GM20000 (cell line): ENCODE measurements around the gene PAX2.

Experiments
- DNase-seq: peaks from one replicate; pipeline ENCODE4 v3.0.0; 2012; ENCODE audit warnings: low spot score
- CTCF ChIP-seq: IDR thresholded peaks from 2 replicates; pipeline ENCODE4 v1.5.1; 2012; ENCODE audit warnings: mild to moderate bottlenecking, control low read depth; ENCODE audit errors: extremely low read depth, missing control alignments

The PAX2 gene

GRCh38 chr10:100877461-100877850 lies 132.1 kb downstream of the PAX2 start:
- TF ChIP-seq CTCF, result no peak
- DNase-seq, result no peak

- DNase-seq, result peak; percentile 62
- peak; percentile 36 for TF ChIP-seq CTCF
These were observed 133.0 kb downstream of the PAX2 start for GRCh38 chr10:100878291-100878910.
